ENCODE data around the gene AUTS2. TPM values are rescaled to one million over a fixed set of nuclear protein-coding genes. Genes with fewer than 3 reads are reported as not detected.

AUTS2 gene
- polyA plus RNA-seq, 1 experiment: 0.54 TPM

- CTCF ChIA-PET: interaction anchor here (0.8 kb wide), 1 partner anchor 28 kb away, joined by 3 read pairs; no protein-coding TSS in a partner anchor
- POLR2A ChIA-PET: no interaction called here
- no peak for DNase-seq (ENCODE audit: low read depth)
These were observed 1000.7 kb downstream of the AUTS2 start for GRCh38 chr7:70598976-70599375.

GRCh38 chr7:70599446-70600190 is 1001.3 kb downstream of the AUTS2 start:
- no peaks in the 10 kb centered on the region for H3K36me3 ChIP-seq (ENCODE audit: control insufficient read depth, insufficient read depth, low read length)
- ChIA-PET POLR2A (no interaction called here), CTCF (interaction anchor here (0.8 kb wide), 1 partner anchor 28 kb away, joined by 3 read pairs; no protein-coding TSS in a partner anchor)
- no peak for TF ChIP-seq CTCF (IDR thresholded peaks at IDR 0.05; ENCODE audit: insufficient read depth, low read depth, low read length)
- peaks cover 6% of the 10 kb centered on the region; the same call in 1 of the 2 replicates for H3K27me3 ChIP-seq (ENCODE audit: control insufficient read depth, insufficient read depth, low read length)
- no peak for DNase-seq (ENCODE audit: low read depth)
- H3K4me3 ChIP-seq (ENCODE audit: low read depth, low read length): no peak overlapping the region

More at GRCh38 chr7:70598976-70599375, 1000.7 kb downstream of the AUTS2 start:
- Histone ChIP-seq H3K36me3 (ENCODE audit: control insufficient read depth, insufficient read depth, low read length) (no peaks in the 10 kb centered on the region), H3K4me3 (ENCODE audit: low read depth, low read length) (no peak overlapping the region), H3K27me3 (ENCODE audit: control insufficient read depth, insufficient read depth, low read length) (peaks cover 6% of the 10 kb centered on the region; the same call in 1 of the 2 replicates)
- no peak for TF ChIP-seq CTCF (IDR thresholded peaks at IDR 0.05; ENCODE audit: insufficient read depth, low read depth, low read length)

GRCh38 chr7:70600993-70601392 is 1002.7 kb downstream of the AUTS2 start:
- no peak for TF ChIP-seq CTCF (IDR thresholded peaks at IDR 0.05; ENCODE audit: insufficient read depth, low read depth, low read length)
- POLR2A ChIA-PET: no interaction called here
- no peak for DNase-seq (ENCODE audit: low read depth)
- Histone ChIP-seq H3K4me3 (ENCODE audit: low read depth, low read length) (no peak overlapping the region), H3K27me3 (ENCODE audit: control insufficient read depth, insufficient read depth, low read length) (peaks cover 3% of the 10 kb centered on the region; the same call in 1 of the 2 replicates), H3K36me3 (ENCODE audit: control insufficient read depth, insufficient read depth, low read length) (no peaks in the 10 kb centered on the region)
- CTCF ChIA-PET: no interaction called here

- ChIA-PET CTCF (no interaction called here), POLR2A (interaction anchor here (0.5 kb wide), 1 partner anchor 8 kb away, joined by 4 read pairs; no protein-coding TSS in a partner anchor)
- no peak for DNase-seq (ENCODE audit: low read depth)
- TF ChIP-seq CTCF (IDR thresholded peaks at IDR 0.05; ENCODE audit: insufficient read depth, low read depth, low read length): no peak
- Histone ChIP-seq H3K4me3 (ENCODE audit: low read depth, low read length) (no peak overlapping the region), H3K36me3 (ENCODE audit: control insufficient read depth, insufficient read depth, low read length) (no peaks in the 10 kb centered on the region), H3K27me3 (ENCODE audit: control insufficient read depth, insufficient read depth, low read length) (no peaks in the 10 kb centered on the region; the same call in 1 of the 2 replicates)
These were observed 1003.8 kb downstream of the AUTS2 start for GRCh38 chr7:70602117-70602516.

- Histone ChIP-seq H3K4me3 (ENCODE audit: low read depth, low read length) (no peak overlapping the region), H3K36me3 (ENCODE audit: control insufficient read depth, insufficient read depth, low read length) (no peaks in the 10 kb centered on the region), H3K27me3 (ENCODE audit: control insufficient read depth, insufficient read depth, low read length) (no peaks in the 10 kb centered on the region; the same call in 1 of the 2 replicates)
- CTCF ChIA-PET: no interaction called here
- DNase-seq (ENCODE audit: low read depth): no peak
- POLR2A ChIA-PET: no interaction called here
- TF ChIP-seq CTCF (IDR thresholded peaks at IDR 0.05; ENCODE audit: insufficient read depth, low read depth, low read length): no peak
These were observed 1009.0 kb downstream of the AUTS2 start for GRCh38 chr7:70607281-70607680.

All from BJ (cell line).